Pancreas (tissue), 10 donors: ENCODE data around the gene NUP214. TPM values are rescaled to one million over a fixed set of nuclear protein-coding genes. Genes with fewer than 3 reads are reported as not detected.

Experiments
- ATAC-seq, 4 donors: fragments of 200-7000 bp; cut with Tn5 transposase; one replicate each; pipeline versions ENCODE4 v1.8.0 to v1.9.1; 2020; ENCODE audit warnings: mild to moderate bottlenecking in 4 of 4, moderate library complexity in 4 of 4
- DNase-seq, 6 donors: peaks; one replicate each; pipeline ENCODE4 v3.0.0-alpha.2; 2020
- FAIRE-seq: peaks from 2 replicates; lab custom pipeline; 2012; peaks lifted over from hg19 to GRCh38; lab: Jason Lieb, UNC
- H3K27ac ChIP-seq, 4 donors: fragments of 200-600 bp; sonication (generic); 1 replicate in 3 of 4; 2 replicates in 1 of 4; pipeline versions ENCODE4 v1.5.0 to v1.8.0; 2020
- H3K27me3 ChIP-seq, 4 donors: fragments of 200-600 bp; one replicate each; pipeline ENCODE4 v1.8.0; 2021
- H3K36me3 ChIP-seq, 3 donors: fragments of 200-600 bp; sonication (generic) in 1 of 3; one replicate each; pipeline versions ENCODE4 v1.5.0 to v1.8.0; 2020 to 2021
- H3K4me1 ChIP-seq, 3 donors: fragments of 200-600 bp; one replicate each; pipeline ENCODE4 v1.8.0; 2021
- H3K4me3 ChIP-seq, 4 donors: fragments of 200-600 bp; sonication (generic) in 2 of 4; one replicate each; pipeline versions ENCODE4 v1.5.0 to v1.8.0; 2020 to 2021
- H3K9me3 ChIP-seq, 4 donors: fragments of 200-600 bp; one replicate each; pipeline ENCODE4 v1.8.0; 2021
- WGBS, 2 donors: extraction: QIAGEN DNeasy Blood & Tissue Kit; methylation state at CpG; one replicate each; pipeline ENCODE4 v1.1.7; 2013; 5-methylcytosine and 5-hydroxymethylcytosine counted together
- intact Hi-C, 3 donors: fragments of 100-400 bp; cut with DNase I; formaldehyde crosslinking; loops; one replicate each; pipeline versions ENCODE4 v1.11.1 to v1.14.2; 2022
- polyA plus RNA-seq, 2 donors: library from polyadenylated mRNA; stranded (reverse); fragments of 200-250 nt; gene quantifications; one replicate each; pipeline ENCODE4 v1.2.3, GENCODE V29; 2013
- total RNA-seq, 6 donors: library from RNA; stranded (reverse); fragmentation: NEBNext Ultra II Directional in 4 of 6; extraction: Animal tissue kit (Norgen Biotek cat#: 25700) in 4 of 6; gene quantifications; one replicate each; pipeline versions ENCODE4 v1.2.1 to v1.2.4, GENCODE V29; 2021 to 2023
- TF ChIP-seq, protein P1 (sequence below), 4 donors: fragments of 200-600 bp; sonication (generic) in 3 of 4; IDR thresholded peaks; one replicate each; pipeline versions ENCODE4 v1.5.0 to v1.8.0; 2021; ENCODE audit warnings: antibody characterized with exemption in 4 of 4
- donor health status: healthy with polysubstance abuse.
- donor health status: DM: no; HTN: no; CAD: no; lungs with moderate emphysema.
- donor health status: DM: no; HTN: no; CAD: no.
- donor health status: control.
- donor health status: control.
- donor health status: Bipolar disorder and iron deficiency.
- donor health status: DM: yes; HTN: yes; CAD: no.
- donor health status: DM: no; HTN: no; CAD: no.
- donor health status: DM: no; HTN: no; CAD: no.
- donor health status: DM: yes; HTN: yes; CAD: no.

The NUP214 gene
- total and polyA plus RNA-seq, 8 donors: 24.3 to 38.3 (median 27.8) TPM

DNA sequence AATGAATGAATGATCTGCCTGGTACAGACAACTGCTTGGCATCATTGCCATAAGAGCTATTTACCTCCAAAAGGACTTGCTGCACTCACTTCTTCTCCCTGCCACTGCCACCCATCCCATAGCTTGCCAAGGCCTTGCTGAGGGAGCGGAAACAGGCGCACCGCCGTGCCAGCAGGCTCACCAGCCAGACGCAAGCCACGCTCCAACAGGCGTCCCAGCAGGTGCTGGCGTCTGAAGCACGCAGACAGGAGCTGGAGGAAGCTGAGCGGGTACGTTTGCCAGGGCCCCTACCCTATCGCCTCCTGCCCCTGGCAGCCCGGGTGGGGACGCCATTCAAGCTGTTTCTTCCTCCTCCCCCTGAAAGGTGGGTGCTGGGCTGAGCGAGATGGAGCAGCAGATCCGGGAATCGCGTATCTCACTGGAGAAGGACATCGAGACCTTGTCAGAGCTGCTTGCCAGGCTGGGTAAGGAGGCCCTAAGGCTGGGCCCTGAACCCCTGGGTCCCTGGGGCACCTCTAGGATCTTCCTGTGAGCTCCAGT, 38.0 kb upstream of the NUP214 start:
- intact Hi-C loops: no loop called here
- Histone ChIP-seq H3K4me3 (no peak overlapping the region), H3K4me1 (no peaks in the 10 kb centered on the region), H3K27me3 (no peaks in the 10 kb centered on the region), H3K36me3 (no peaks in the 10 kb centered on the region), H3K9me3 (no peaks in the 10 kb centered on the region), H3K27ac (no peak overlapping the region)
- 84 to 85% methylated on average over 19 of the region's 19 CpGs for WGBS, 2 donors
- ATAC-seq: no peak
- no peak for FAIRE-seq
- TF ChIP-seq, protein P1, sequence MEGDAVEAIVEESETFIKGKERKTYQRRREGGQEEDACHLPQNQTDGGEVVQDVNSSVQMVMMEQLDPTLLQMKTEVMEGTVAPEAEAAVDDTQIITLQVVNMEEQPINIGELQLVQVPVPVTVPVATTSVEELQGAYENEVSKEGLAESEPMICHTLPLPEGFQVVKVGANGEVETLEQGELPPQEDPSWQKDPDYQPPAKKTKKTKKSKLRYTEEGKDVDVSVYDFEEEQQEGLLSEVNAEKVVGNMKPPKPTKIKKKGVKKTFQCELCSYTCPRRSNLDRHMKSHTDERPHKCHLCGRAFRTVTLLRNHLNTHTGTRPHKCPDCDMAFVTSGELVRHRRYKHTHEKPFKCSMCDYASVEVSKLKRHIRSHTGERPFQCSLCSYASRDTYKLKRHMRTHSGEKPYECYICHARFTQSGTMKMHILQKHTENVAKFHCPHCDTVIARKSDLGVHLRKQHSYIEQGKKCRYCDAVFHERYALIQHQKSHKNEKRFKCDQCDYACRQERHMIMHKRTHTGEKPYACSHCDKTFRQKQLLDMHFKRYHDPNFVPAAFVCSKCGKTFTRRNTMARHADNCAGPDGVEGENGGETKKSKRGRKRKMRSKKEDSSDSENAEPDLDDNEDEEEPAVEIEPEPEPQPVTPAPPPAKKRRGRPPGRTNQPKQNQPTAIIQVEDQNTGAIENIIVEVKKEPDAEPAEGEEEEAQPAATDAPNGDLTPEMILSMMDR (IDR thresholded peaks at IDR 0.05): no peak
- DNase-seq: no peak

DNA sequence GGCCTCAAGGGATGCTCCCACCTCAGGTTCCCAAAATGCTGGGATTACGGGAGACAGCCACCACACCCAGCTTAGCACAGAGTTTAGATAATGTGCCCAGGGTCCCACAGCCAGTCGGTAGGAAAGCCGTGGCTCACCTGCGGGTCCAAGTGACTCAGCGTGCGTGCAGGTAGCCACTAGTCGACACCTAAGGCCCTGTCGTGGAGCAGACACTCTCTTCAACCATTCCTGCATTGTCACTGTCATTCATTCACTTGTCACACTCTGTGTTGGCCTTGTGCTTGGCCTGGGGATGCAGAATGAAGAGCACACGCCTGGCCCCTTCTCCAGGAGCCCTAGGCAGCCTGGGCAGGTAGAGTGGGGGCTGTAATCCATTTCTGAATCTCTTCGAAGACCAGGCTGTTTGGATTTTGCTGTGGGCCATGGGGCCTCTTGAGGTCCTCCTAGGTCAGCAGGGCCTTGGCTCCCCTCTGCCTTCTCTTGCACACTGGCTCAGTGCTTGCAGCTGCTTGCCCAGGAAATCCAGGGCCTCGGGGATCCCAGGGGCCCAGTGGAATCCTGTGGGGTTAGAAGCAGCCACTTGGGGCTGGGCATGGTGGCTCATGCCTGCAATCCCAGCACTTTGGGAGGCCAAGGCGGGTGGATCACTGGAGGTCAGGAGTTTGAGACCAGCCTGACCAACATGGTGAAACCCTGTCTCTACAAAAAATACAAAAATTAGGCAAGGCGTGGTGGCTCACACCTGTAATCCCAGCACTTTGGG, 35.2 kb upstream of the NUP214 start:
- no peaks in the 10 kb centered on the region for H3K36me3 ChIP-seq
- H3K4me3 ChIP-seq: no peak overlapping the region
- no peak overlapping the region for H3K27ac ChIP-seq
- no peak for ATAC-seq
- no peak for FAIRE-seq
- DNase-seq: no peak
- intact Hi-C loops: no loop called here
- H3K27me3 ChIP-seq: no peaks in the 10 kb centered on the region
- WGBS, 2 donors: 84 to 93% methylated on average over 12 to 13 of the region's 13 CpGs
- TF ChIP-seq, protein P1 (IDR thresholded peaks at IDR 0.05): no peak
- H3K9me3 ChIP-seq: no peaks in the 10 kb centered on the region
- no peaks in the 10 kb centered on the region for H3K4me1 ChIP-seq

DNA sequence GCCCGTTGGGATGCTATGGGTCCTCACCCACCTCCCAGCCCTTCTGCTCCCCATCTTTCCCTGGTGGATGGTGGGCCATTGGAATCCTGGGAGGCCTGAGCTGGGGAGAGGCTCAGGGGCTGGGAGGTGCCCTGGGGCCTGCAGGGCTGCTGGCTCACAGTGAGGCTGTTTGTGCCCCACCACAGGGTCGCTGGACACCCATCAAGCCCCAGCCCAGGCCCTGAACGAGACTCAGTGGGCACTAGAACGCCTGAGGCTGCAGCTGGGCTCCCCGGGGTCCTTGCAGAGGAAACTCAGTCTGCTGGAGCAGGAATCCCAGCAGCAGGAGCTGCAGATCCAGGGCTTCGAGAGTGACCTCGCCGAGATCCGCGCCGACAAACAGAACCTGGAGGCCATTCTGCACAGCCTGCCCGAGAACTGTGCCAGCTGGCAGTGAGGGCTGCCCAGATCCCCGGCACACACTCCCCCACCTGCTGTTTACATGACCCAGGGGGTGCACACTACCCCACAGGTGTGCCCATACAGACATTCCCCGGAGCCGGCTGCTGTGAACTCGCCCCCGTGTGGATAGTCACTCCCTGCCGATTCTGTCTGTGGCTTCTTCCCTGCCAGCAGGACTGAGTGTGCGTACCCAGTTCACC, 33.9 kb upstream of the NUP214 start:
- no peaks in the 10 kb centered on the region for H3K36me3 ChIP-seq
- H3K9me3 ChIP-seq: no peaks in the 10 kb centered on the region
- H3K4me3 ChIP-seq: no peak overlapping the region
- ATAC-seq: peak in 2 of 4 donors; percentile 46 to 55
- TF ChIP-seq, protein P1 (IDR thresholded peaks at IDR 0.05): no peak
- H3K27ac ChIP-seq: no peak overlapping the region
- peak in 2 of 6 donors; percentile 17 to 60 for DNase-seq
- H3K4me1 ChIP-seq: no peaks in the 10 kb centered on the region
- H3K27me3 ChIP-seq: no peaks in the 10 kb centered on the region
- intact Hi-C loops: no loop called here
- WGBS, 2 donors: 32 to 43% methylated on average over 18 to 19 of the region's 19 CpGs
- no peak for FAIRE-seq

DNA sequence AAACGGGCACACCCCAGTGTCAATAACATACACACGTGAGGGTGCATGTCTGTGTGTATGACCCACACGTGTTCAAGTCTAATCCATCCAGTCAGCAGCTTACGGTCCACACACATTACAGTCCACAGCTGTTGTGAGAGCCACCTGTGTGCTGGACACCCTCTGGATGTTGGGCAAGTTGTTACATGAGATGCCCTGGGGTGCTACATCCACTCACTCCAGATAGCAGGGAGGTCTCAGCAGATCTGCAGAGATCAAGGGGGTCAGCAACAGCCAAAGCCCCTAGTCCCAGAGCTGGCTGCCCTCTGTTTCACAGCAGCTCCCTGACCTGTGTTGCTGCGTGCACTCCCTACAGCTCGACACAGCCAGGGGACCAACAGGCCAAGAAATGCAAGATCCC, 33.4 kb upstream of the NUP214 start:
- Histone ChIP-seq H3K4me1 (no peaks in the 10 kb centered on the region), H3K9me3 (no peaks in the 10 kb centered on the region), H3K27ac (no peak overlapping the region), H3K36me3 (no peaks in the 10 kb centered on the region), H3K27me3 (no peaks in the 10 kb centered on the region), H3K4me3 (no peak overlapping the region)
- DNase-seq (no peak), ATAC-seq (no peak), FAIRE-seq (no peak)
- intact Hi-C loops: no loop called here
- 55 to 63% methylated on average over 6 of the region's 6 CpGs for WGBS, 2 donors
- TF ChIP-seq, protein P1 (IDR thresholded peaks at IDR 0.05): no peak
